HG02642 (cell line): ENCODE data around the gene SPNS2.

ENCODE experiments used
- ATAC-seq: cut with Tn5 transposase; IDR thresholded peaks from one replicate; pipeline ENCODE4 v1.9.1; 2021; ENCODE audit warnings: mild to moderate bottlenecking; ENCODE audit not compliant: unreplicated experiment, poor library complexity

Gene SPNS2

GRCh38 chr17:4547118-4547906, 48.6 kb downstream of the SPNS2 start:
- no peak for ATAC-seq

- no peak for ATAC-seq
Measured at GRCh38 chr17:4548061-4548461, 49.4 kb downstream of the SPNS2 start.

- no peak for ATAC-seq
Measured at GRCh38 chr17:4548721-4549531, 50.2 kb downstream of the SPNS2 start.

- no peak for ATAC-seq
Measured at GRCh38 chr17:4549781-4550533, 51.3 kb downstream of the SPNS2 start.

- no peak for ATAC-seq
Measured at GRCh38 chr17:4550534-4551039, 51.9 kb downstream of the SPNS2 start.

GRCh38 chr17:4551141-4551540, 52.5 kb downstream of the SPNS2 start:
- ATAC-seq, result no peak

GRCh38 chr17:4551796-4552525, 53.3 kb downstream of the SPNS2 start:
- no peak for ATAC-seq

GRCh38 chr17:4553669-4554068, 55.0 kb downstream of the SPNS2 start:
- no peak for ATAC-seq

- ATAC-seq, result no peak
Measured at GRCh38 chr17:4554441-4554996, 55.8 kb downstream of the SPNS2 start.

- ATAC-seq, result peak; percentile 82
Measured at GRCh38 chr17:4554997-4555799, 56.5 kb downstream of the SPNS2 start, which contains the start of gene MYBBP1A. TSS of gene MYBBP1A (minus strand) at chr17:4555384. CDS start at chr17:4555324, 60 bp downstream.

- no peak for ATAC-seq
Measured at GRCh38 chr17:4555873-4556759, 57.4 kb downstream of the SPNS2 start.

GRCh38 chr17:4556996-4557395, 58.3 kb downstream of the SPNS2 start:
- no peak for ATAC-seq

GRCh38 chr17:4557626-4558346, 59.1 kb downstream of the SPNS2 start:
- ATAC-seq, result no peak

- ATAC-seq, result no peak
Measured at GRCh38 chr17:4558347-4558971, 59.8 kb downstream of the SPNS2 start.

GRCh38 chr17:4559139-4559791, 60.6 kb downstream of the SPNS2 start:
- no peak for ATAC-seq

GRCh38 chr17:4559966-4560365, 61.3 kb downstream of the SPNS2 start:
- ATAC-seq, result no peak
